ENCODE results near the gene WDR93. TPM values are rescaled to one million over a fixed set of nuclear protein-coding genes. Genes with fewer than 3 reads are reported as not detected.

WDR93 gene
- total and polyA plus RNA-seq, 2 experiments from 2014 or later, result 0.13 TPM; not detected in 1

- H3K4me1 ChIP-seq (ENCODE audit: insufficient read depth), result no peaks in the 10 kb centered on the region
- H3K79me2 ChIP-seq, result peaks cover 2% of the 10 kb centered on the region
- H3K9me2 ChIP-seq (replicated peaks; ENCODE audit: insufficient read depth), result no peaks in the 10 kb centered on the region
- DNase-seq (ENCODE audit: low spot score), result no peak
- no peaks in the 10 kb centered on the region for H3K9me3 ChIP-seq (ENCODE audit: low read depth)
- no peak overlapping the region for H3K4me3 ChIP-seq
- whole genome bisulfite sequencing (ENCODE audit: low lambda C conversion rate, missing lambda C conversion rate), result 98% methylated on average over 83 of the region's 102 CpGs
- no peaks in the 10 kb centered on the region for H3K27me3 ChIP-seq
- TF ChIP-seq EZH2 (IDR thresholded peaks at IDR 0.05; ENCODE audit: borderline replicate concordance), result no peak
- TF ChIP-seq CTCF (IDR thresholded peaks at IDR 0.05; ENCODE audit: poor library complexity), result no peak
- TF ChIP-seq EZH2phosphoT487 (IDR thresholded peaks at IDR 0.05; ENCODE audit: low read depth, severe bottlenecking, unreplicated experiment), result no peak
- no peaks in the 10 kb centered on the region for H4K20me1 ChIP-seq (ENCODE audit: insufficient read depth, poor library complexity, severe bottlenecking)
- no peaks in the 10 kb centered on the region for H3K36me3 ChIP-seq (replicated peaks; ENCODE audit: insufficient read depth, low read depth)
- no peak overlapping the region for H3K27ac ChIP-seq
- no peak overlapping the region for H3K4me2 ChIP-seq
- H2AFZ ChIP-seq, result no peak overlapping the region
Measured at GRCh38 chr15:89648106-89649012, 42.3 kb upstream of the WDR93 start.

GRCh38 chr15:89649013-89649625 lies 41.5 kb upstream of the WDR93 start:
- no peak overlapping the region for H3K4me3 ChIP-seq
- no peaks in the 10 kb centered on the region for H3K9me3 ChIP-seq (ENCODE audit: low read depth)
- H3K36me3 ChIP-seq (replicated peaks; ENCODE audit: insufficient read depth, low read depth), result no peaks in the 10 kb centered on the region
- no peaks in the 10 kb centered on the region for H3K4me1 ChIP-seq (ENCODE audit: insufficient read depth)
- H2AFZ ChIP-seq, result no peak overlapping the region
- DNase-seq (ENCODE audit: low spot score), result no peak
- H4K20me1 ChIP-seq (ENCODE audit: insufficient read depth, poor library complexity, severe bottlenecking), result no peaks in the 10 kb centered on the region
- 97% methylated on average over 29 of the region's 37 CpGs for WGBS (ENCODE audit: low lambda C conversion rate, missing lambda C conversion rate)
- H3K27me3 ChIP-seq, result no peaks in the 10 kb centered on the region
- H3K9me2 ChIP-seq (replicated peaks; ENCODE audit: insufficient read depth), result no peaks in the 10 kb centered on the region
- TF ChIP-seq CTCF (IDR thresholded peaks at IDR 0.05; ENCODE audit: poor library complexity) (no peak), EZH2phosphoT487 (IDR thresholded peaks at IDR 0.05; ENCODE audit: low read depth, severe bottlenecking, unreplicated experiment) (no peak), EZH2 (IDR thresholded peaks at IDR 0.05; ENCODE audit: borderline replicate concordance) (no peak)
- H3K79me2 ChIP-seq, result peaks cover 3% of the 10 kb centered on the region
- no peak overlapping the region for H3K27ac ChIP-seq
- no peak overlapping the region for H3K4me2 ChIP-seq

GRCh38 chr15:89649716-89650115 lies 40.9 kb upstream of the WDR93 start:
- no peaks in the 10 kb centered on the region for H3K4me1 ChIP-seq (ENCODE audit: insufficient read depth)
- WGBS (ENCODE audit: low lambda C conversion rate, missing lambda C conversion rate), result 94% methylated on average over 15 of the region's 15 CpGs
- H3K27me3 ChIP-seq, result no peaks in the 10 kb centered on the region
- H3K27ac ChIP-seq, result no peak overlapping the region
- no peaks in the 10 kb centered on the region for H3K36me3 ChIP-seq (replicated peaks; ENCODE audit: insufficient read depth, low read depth)
- peaks cover 3% of the 10 kb centered on the region for H3K79me2 ChIP-seq
- DNase-seq (ENCODE audit: low spot score), result no peak
- no peaks in the 10 kb centered on the region for H4K20me1 ChIP-seq (ENCODE audit: insufficient read depth, poor library complexity, severe bottlenecking)
- H2AFZ ChIP-seq, result no peak overlapping the region
- TF ChIP-seq EZH2phosphoT487 (IDR thresholded peaks at IDR 0.05; ENCODE audit: low read depth, severe bottlenecking, unreplicated experiment) (no peak), EZH2 (IDR thresholded peaks at IDR 0.05; ENCODE audit: borderline replicate concordance) (no peak), CTCF (IDR thresholded peaks at IDR 0.05; ENCODE audit: poor library complexity) (no peak)
- no peaks in the 10 kb centered on the region for H3K9me3 ChIP-seq (ENCODE audit: low read depth)
- H3K4me2 ChIP-seq, result no peak overlapping the region
- no peaks in the 10 kb centered on the region for H3K9me2 ChIP-seq (replicated peaks; ENCODE audit: insufficient read depth)
- H3K4me3 ChIP-seq, result no peak overlapping the region
